GM06990 (cell line): ENCODE data around the gene PRKCE.

Experiments used
- DNase-seq: peaks from one replicate; pipeline ENCODE4 v3.0.0-alpha.2; 2011; ENCODE audit not compliant: insufficient read length; ENCODE audit errors: extremely low read depth
- H3K27me3 ChIP-seq: replicated peaks from 2 replicates; pipeline ENCODE4 v1.6.0; 2011; ENCODE audit warnings: low read length; ENCODE audit not compliant: control insufficient read depth, insufficient read depth
- H3K36me3 ChIP-seq: 2 replicates; pipeline ENCODE4 v1.5.1; 2011; ENCODE audit warnings: low read length; ENCODE audit not compliant: control insufficient read depth, insufficient read depth
- H3K4me3 ChIP-seq: replicated peaks from 2 replicates; pipeline ENCODE4 v1.5.1; 2011; ENCODE audit warnings: low read depth, mild to moderate bottlenecking, control low read depth, low read length
- CTCF ChIP-seq: IDR thresholded peaks from 2 replicates; pipeline ENCODE4 v1.5.1; 2011; ENCODE audit warnings: low read length, control low read depth, mild to moderate bottlenecking, inconsistent platforms; ENCODE audit not compliant: insufficient read depth, poor library complexity, severe bottlenecking

PRKCE gene

GRCh38 chr2:45841752-45842407 lies 190.4 kb downstream of the PRKCE start:
- Histone ChIP-seq H3K4me3 (no peak overlapping the region), H3K27me3 (no peaks in the 10 kb centered on the region), H3K36me3 (no peaks in the 10 kb centered on the region)
- no peak for DNase-seq
- no peak for TF ChIP-seq CTCF

- no peak for TF ChIP-seq CTCF
- Histone ChIP-seq H3K27me3 (no peaks in the 10 kb centered on the region), H3K4me3 (no peak overlapping the region), H3K36me3 (no peaks in the 10 kb centered on the region)
- peak; percentile 53 for DNase-seq
These were observed 191.7 kb downstream of the PRKCE start for GRCh38 chr2:45843136-45843535.

- Histone ChIP-seq H3K36me3 (no peaks in the 10 kb centered on the region), H3K27me3 (no peaks in the 10 kb centered on the region), H3K4me3 (no peak overlapping the region)
- DNase-seq = no peak
- TF ChIP-seq CTCF = no peak
These were observed 193.5 kb downstream of the PRKCE start for GRCh38 chr2:45844796-45845457.

GRCh38 chr2:45845566-45845965 lies 194.1 kb downstream of the PRKCE start:
- no peak overlapping the region for H3K4me3 ChIP-seq
- no peak for DNase-seq
- no peak for TF ChIP-seq CTCF

GRCh38 chr2:45849491-45850283 lies 198.2 kb downstream of the PRKCE start:
- Histone ChIP-seq H3K4me3 (no peak overlapping the region), H3K27me3 (no peaks in the 10 kb centered on the region), H3K36me3 (no peaks in the 10 kb centered on the region)
- TF ChIP-seq CTCF = no peak
- no peak for DNase-seq

More at GRCh38 chr2:45845566-45845965, 194.1 kb downstream of the PRKCE start:
- H3K36me3 ChIP-seq = no peaks in the 10 kb centered on the region
- H3K27me3 ChIP-seq = no peaks in the 10 kb centered on the region
